ENCODE results near the gene CLDN15.
"Not testable (repeated sequence)": the region's sequence is repeated elsewhere in the genome, so short reads cannot be mapped to it uniquely, and the experiment has no call there.

Gene CLDN15

GRCh38 chr7:101222275-101222830 lies 15.2 kb downstream of the CLDN15 start:
- no peak for DNase-seq (ENCODE audit: extremely low read depth in 1 of 2, low read depth in 1 of 2)

GRCh38 chr7:101220295-101220694 lies 17.3 kb downstream of the CLDN15 start:
- DNase-seq (ENCODE audit: extremely low read depth in 1 of 2, low read depth in 1 of 2), result no peak

DNA sequence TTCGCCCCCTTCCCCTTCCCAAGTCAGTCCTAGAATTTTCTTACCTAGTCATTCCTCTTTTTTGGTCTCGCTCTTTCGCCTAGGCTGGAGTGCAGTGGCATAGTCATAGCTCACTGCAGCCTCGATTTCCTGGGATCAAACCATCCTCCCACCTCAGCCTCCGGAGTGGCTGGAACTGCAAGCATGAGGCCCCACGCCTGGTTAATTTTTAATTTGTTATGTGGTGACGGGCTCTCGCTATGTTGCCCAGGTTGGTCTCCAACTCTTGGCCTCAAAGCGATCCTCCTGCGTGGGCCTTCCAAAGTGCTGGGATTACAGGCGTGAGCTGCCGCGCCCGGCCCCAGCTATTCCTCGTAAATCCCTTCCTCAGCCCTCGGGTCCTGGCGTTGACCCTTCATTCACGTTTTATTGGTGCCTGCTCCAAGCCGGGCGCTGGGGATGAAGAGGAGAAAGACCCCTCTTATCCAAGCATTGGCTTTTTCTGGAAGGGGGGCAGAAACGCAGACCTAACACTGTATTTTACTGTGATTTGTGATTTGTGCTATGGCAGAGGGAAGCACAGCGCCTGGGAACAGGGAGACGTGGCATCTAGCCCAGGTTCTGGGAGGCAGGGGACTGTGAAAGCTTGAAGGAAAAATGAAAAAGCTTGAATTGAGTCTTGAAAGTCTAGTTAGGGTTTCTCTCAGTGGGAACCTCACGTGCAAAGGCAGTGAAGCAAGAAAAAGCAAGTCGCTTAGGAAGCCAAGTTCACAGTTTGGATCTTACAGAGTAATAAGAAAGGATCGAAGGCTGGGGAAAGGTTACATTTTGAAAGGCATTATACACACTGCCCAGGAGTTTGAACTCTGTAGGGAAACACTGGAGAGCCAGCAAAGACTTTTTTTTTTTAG lies 19.1 kb downstream of the CLDN15 start:
- DNase-seq (ENCODE audit: extremely low read depth in 1 of 2, low read depth in 1 of 2), result no peak

DNA sequence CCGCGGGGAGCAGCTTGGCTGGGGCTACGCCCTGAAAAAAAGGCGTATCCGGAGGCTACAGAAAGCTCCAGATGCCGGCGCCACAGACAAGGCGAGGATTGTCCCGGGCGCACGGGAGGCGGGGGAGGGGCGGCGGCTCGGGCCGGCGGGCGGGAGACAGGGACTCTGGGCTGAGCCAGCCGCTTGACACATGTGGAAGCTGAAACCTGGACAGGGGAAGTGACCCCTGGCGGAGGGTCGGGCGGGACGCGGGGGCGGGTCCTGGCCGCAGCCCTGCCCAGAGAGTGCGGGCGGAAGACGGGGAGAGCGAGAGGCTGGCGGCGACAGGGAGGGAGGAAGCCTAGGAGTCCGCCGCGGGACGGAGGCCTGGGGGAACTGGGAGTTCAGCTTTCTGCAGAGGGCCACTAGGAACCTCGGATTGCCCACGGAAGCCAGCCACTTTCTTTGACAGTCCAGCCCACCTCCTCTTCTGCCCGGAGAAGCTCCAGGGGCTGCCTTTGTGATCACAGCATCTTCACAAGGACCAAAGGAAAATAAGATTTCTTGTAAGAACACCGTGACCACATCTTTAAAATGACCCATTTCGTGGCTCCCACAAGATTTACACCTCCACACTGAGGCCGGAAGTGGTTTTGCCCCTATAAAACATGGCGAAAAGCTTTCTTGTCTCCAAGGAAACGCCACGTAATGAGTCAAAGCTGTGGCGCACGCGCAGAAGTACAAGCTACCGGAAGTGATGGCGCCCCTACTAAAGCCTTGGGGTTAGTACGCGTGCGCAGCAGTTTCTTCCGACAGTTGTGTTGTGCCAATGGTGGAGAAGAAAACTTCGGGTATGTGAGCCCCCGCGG lies 20.0 kb downstream of the CLDN15 start, which contains the start of the genes PLOD3 and ZNHIT1:
Gene PLOD3, minus strand, starts transcription at position 194 of the 848 bp plus-strand sequence. CDS start 307 bp downstream, outside the sequence.
Gene ZNHIT1, plus strand, starts transcription at position 778 of the 848 bp plus-strand sequence. Its CDS starts 31 bp downstream, at position 809.
- DNase-seq (ENCODE audit: extremely low read depth in 1 of 2, low read depth in 1 of 2), result peak; percentile 86 to 93

GRCh38 chr7:101216860-101217387 lies 20.7 kb downstream of the CLDN15 start:
- DNase-seq (ENCODE audit: extremely low read depth in 1 of 2, low read depth in 1 of 2), result no peak

DNA sequence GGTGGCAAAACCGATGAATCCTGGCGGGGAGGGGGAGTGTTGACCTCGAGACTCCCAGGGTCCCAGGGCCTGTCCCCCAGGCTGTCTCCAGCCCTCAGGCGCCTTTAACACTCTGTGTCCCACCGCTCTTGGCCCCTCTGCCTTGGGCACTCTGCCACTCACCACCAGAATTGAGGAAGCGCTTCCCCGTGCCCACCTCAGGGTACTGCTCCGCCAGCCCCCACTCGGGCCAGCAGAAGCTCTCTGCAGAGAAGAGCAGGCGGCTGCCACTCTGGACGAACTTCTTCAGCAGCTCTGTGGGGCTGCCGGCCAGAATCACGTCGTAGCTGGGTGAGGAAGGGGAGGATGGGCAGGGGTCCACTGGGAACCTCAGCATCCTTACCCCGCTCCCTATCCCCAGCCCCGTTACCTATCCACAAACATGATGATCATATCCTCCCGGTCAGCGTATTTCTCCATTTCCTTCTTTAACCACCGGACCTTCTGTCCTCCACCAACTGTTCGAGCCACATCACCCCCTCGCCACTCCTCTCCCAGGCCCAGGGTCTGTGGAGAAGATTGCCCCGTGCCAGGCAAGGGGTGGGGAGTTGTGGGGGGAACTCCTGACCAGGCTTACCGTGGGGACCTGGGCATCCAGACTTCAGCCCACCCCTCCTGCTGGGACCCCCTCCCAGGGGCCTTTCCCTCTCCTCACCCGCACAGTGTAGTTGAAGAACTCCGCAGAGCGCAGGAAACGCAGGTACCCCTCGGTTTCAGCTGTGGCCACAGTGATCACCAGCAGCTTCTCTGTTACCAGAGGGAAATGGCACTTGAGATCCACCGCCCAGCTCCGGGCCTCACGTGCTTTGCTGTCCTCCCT lies 21.4 kb downstream of the CLDN15 start:
- DNase-seq (ENCODE audit: extremely low read depth in 1 of 2, low read depth in 1 of 2), result no peak

DNA sequence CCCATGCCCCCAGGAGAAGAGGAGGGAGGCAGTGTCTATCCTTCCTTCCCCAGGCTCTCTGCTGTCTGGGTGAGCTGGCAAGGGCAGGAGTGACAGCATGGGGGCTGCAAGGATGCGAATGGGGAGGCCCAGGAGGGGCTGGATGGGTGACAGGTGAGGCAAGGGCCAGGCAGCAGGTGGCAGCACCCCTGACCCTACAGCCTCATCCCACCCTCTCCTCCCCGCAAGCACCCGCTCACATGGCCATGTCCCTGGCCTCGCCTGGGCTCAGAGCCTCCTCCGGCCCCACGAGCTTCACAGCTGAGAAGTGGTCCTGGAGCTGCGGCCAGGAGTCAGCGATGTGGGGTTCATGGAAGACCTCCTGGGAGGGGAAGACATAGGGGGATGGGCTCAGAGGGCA lies 25.6 kb downstream of the CLDN15 start:
- no peak for DNase-seq (ENCODE audit: extremely low read depth in 1 of 2, low read depth in 1 of 2)

- no peak for DNase-seq (ENCODE audit: extremely low read depth in 1 of 2, low read depth in 1 of 2)
Measured at GRCh38 chr7:101211501-101211900, 26.1 kb downstream of the CLDN15 start.

DNA sequence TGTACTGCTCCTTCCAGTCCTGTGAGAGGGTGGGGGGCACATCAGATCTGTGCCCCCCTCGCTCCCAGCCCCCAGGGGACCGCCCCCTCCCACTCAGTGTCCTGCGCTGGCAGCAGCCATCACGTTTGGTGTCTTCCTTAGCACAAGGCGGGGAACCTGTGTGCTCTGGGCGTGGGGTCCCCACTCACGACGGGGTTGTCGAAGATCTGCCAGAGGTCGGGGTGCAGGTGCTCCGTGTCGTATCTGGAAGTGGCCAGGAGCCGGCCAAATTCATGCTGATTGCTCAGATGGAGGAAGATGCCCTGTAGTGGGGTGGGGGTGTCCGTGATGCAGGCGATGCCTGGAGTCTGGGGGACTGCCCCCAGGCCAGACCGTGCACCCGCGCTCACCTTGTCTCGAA lies 27.5 kb downstream of the CLDN15 start:
- DNase-seq (ENCODE audit: extremely low read depth in 1 of 2, low read depth in 1 of 2), result no peak

GRCh38 chr7:101208794-101209193 lies 28.8 kb downstream of the CLDN15 start:
- DNase-seq (ENCODE audit: extremely low read depth in 1 of 2, low read depth in 1 of 2), result no peak

- DNase-seq (ENCODE audit: extremely low read depth in 1 of 2, low read depth in 1 of 2), result no peak
Measured at GRCh38 chr7:101207459-101207858, 30.1 kb downstream of the CLDN15 start.

DNA sequence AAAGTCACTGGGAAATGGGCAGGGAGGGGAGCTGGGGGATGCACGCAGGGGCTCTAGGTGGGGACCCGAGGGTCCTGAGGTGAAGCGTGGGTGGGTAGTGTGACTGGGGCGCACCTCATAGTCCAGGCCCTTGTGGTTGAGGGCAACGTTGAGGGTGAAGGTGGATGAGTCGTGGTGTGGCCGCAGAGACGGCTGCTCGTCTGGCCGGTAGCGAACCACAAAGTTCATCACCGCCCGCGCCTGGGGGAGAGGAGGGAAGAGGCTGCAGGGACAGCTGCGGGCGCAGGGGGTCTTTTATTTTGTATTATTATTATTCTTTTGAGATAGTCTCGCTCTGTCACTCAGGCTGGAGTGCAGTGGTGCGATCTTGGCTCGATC lies 30.9 kb downstream of the CLDN15 start:
- DNase-seq (ENCODE audit: extremely low read depth in 1 of 2, low read depth in 1 of 2), result no peak

DNA sequence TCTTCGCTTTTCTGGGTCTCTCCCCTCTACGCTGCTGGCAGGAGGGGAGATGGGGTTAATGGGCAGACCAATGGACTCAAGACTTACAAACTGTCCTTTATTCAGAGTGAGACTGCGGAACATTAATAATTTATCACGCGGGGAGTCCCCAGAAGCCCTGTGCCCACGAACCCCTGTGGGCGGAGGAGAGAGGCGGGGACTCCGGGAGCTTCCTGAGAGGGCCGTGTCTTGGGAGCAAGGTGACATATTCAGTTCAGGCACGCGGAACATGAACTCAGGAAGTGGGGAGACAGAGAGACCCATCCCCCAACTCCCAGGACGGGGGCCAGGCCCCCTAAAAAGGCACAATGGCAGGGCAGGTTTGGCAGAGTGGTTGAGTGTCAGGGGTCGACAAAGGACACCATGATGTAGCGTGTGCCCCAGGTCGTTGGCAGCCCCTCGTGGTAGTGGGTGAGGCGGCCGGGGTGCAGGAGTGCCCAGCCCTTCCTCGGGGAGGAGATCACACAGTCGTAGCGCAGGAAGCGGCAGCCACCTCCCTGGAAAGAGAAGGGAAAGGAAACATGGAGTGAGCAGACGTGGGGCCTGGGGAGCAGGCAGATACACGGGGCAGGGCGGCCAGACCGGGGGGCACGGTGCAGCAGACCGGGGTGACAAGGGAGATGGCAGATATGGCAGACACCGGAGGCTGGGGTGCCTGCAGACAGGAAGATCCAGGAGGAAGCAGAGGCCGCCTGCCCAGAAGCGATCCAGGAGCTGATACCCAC lies 31.5 kb downstream of the CLDN15 start:
- no peak for DNase-seq (ENCODE audit: extremely low read depth in 1 of 2, low read depth in 1 of 2)

DNA sequence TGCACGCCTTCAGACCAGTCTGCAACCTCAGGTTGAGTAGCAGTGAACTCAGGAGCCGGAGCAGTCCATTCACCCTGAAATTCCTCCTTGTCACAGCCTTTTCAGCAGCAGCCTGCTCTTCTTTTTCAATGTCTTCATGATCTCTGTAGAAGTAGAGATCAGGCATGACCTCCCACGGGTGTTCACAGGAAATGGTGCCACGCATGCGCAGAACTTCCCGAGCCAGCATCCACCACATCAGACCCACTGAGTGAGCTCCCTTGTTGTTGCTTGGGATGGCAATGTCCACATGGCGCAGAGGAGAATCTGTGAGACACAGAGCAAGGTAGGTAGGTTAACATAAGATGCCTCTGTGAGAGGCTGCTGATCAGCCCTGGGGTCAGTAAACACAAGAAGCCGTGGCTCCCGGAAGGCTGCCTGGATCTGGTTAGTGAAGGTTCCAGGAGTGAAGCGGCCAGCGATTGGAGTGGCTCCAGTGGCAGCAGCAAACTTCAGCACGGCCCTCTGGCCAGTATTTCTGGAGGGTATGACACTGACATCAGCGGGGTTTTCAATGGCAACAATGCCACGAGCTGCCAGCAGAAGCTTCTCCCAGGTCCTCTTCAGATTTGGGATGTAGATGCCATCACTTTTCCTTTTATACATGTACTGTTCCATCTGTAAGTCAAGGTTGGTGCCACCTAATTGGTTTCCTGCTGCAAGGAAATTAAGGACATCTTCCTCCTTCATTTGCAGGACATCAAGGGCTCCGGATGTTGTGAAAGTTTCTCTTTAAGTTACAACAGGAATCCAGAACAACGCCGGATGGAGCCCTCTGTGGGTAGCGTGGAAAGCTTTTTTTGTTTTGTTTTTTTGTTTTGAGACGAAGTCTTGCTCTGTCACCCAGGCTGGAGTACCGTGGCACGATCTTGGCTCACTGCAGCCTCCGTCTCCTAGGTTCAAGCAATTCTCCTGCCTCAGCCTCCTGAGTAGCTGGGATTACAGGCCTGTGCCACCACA lies 33.6 kb downstream of the CLDN15 start:
- not testable (repeated sequence) for DNase-seq (ENCODE audit: extremely low read depth in 1 of 2, low read depth in 1 of 2)

- no peak for DNase-seq (ENCODE audit: extremely low read depth in 1 of 2, low read depth in 1 of 2)
Measured at GRCh38 chr7:101202603-101202918, 35.0 kb downstream of the CLDN15 start.

GRCh38 chr7:101201695-101202602 lies 35.7 kb downstream of the CLDN15 start:
- no peak for DNase-seq (ENCODE audit: extremely low read depth in 1 of 2, low read depth in 1 of 2)

- DNase-seq (ENCODE audit: extremely low read depth in 1 of 2, low read depth in 1 of 2), result no peak
Measured at GRCh38 chr7:101200862-101201599, 36.6 kb downstream of the CLDN15 start, which contains the start of gene MOGAT3. TSS of gene MOGAT3 (minus strand) at chr7:101201036. CDS start at chr7:101200854, 182 bp downstream.

Measured in stimulated activated CD8-positive, alpha-beta memory T cell treated with anti-CD3 and anti-CD28 coated beads, Interleukin-7, amount 100 ng/mL, for 48 hours (primary cell).